Ramos (cell line): ENCODE measurements around the gene KCMF1.

ENCODE experiments used
- in situ Hi-C: fragments of 300-500 bp; cut with MboI; formaldehyde crosslinking; loops from one replicate; pipeline ENCODE4 v1.14.3; 2022; ENCODE audit warnings: low sequenced_read_pairs; ENCODE audit not compliant: unreplicated experiment

The KCMF1 gene

GRCh38 chr2:85018049-85018447, 47.1 kb downstream of the KCMF1 start:
- in situ Hi-C loops: no loop called here

DNA sequence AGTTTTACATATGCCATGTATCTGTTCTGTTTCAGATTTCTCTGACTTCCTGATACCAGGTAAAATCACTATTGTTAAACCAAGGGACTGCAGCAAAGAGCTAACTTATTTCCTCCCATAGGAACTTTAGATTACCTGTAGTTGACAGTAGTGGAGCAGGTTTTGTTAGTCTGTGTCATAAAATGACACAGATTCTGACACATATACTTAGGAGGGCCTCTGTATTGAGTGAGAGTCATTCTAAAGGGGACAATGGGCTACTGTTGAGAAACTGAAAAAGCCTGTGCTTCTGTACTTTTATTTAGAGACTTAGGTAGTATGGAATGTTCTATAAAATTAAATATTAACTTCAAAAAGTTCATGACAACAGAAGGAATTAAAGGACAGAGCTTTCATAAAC, 48.2 kb downstream of the KCMF1 start:
- in situ Hi-C loops: no loop called here

GRCh38 chr2:85022232-85022631, 51.3 kb downstream of the KCMF1 start:
- in situ Hi-C loops: no loop called here

DNA sequence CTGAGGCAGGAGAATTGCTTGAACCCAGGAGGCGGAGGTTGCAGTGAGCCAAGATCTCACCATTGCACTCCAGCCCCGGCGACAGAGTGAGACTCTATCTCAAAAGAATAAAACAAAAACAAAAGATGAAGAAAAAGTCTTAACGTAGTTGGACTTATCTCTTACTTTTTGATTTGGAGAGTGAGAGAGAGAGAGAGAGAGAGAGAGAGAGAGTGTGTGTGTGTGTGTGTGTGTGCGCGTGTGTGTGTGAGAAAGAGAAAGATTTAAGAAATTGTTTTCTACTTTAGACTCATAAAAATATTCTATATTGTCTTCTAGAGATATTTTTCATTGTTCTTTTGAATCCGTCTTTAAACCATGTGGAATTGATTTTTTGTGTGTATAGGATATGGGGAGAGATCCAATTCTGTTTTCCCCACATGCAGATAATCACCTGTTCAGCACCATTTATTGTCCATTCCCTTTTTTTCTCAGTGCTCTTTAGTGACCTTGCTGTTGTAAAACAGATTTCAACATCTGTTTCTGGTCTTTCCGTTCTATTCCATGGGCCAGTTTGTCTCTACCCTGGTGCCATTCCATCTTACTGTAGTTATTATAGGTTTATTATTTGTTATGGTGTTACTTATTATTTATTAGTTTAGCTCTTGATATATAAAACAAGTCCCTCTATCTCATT, 53.5 kb downstream of the KCMF1 start:
- in situ Hi-C loops: no loop called here

GRCh38 chr2:85032621-85033020, 61.7 kb downstream of the KCMF1 start:
- in situ Hi-C loops: no loop called here

- in situ Hi-C loops: no loop called here
Observed at GRCh38 chr2:85033388-85033787, 62.4 kb downstream of the KCMF1 start.

- in situ Hi-C loops: no loop called here
Observed at GRCh38 chr2:85034158-85034557, 63.2 kb downstream of the KCMF1 start.

DNA sequence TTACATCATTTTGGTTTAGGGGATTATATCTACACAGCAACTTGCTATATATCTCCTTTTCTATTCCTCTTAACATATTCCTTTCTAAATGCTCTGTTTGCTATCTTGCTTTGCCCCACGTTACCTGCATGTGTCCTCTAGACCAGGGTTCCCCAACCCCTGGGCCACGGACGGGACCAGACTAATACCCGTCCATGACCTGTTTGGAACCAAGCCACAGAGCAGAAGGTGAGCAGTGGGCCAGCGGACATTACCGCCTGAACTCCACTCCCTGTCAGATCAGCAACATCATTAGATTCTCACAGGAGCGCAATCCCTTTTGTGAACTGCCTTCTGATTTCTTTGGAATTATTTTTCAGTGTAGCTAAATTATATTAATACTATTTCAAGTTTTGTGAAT, 66.7 kb downstream of the KCMF1 start:
- in situ Hi-C loops: no loop called here

GRCh38 chr2:85042330-85042729, 71.4 kb downstream of the KCMF1 start:
- in situ Hi-C loops: no loop called here

GRCh38 chr2:85048534-85048933, 77.6 kb downstream of the KCMF1 start:
- in situ Hi-C loops: no loop called here

DNA sequence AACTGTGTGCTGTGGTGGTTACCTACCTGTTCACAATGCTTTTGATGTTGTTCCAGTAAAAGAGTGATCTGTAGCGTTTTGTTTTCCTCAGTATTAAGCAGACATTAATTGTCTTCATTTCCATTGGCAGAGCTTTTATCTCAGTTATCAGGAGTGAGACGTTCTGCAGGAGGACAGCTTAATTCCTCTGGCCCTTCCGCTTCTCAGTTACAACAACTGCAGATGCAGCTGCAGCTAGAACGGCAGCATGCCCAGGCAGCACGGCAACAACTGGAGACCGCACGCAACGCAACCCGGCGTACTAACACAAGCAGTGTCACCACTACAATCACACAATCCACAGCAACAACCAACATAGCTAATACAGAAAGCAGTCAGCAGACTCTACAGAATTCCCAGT, 78.3 kb downstream of the KCMF1 start:
- in situ Hi-C loops: no loop called here

GRCh38 chr2:85053802-85054201, 82.8 kb downstream of the KCMF1 start:
- in situ Hi-C loops: no loop called here

DNA sequence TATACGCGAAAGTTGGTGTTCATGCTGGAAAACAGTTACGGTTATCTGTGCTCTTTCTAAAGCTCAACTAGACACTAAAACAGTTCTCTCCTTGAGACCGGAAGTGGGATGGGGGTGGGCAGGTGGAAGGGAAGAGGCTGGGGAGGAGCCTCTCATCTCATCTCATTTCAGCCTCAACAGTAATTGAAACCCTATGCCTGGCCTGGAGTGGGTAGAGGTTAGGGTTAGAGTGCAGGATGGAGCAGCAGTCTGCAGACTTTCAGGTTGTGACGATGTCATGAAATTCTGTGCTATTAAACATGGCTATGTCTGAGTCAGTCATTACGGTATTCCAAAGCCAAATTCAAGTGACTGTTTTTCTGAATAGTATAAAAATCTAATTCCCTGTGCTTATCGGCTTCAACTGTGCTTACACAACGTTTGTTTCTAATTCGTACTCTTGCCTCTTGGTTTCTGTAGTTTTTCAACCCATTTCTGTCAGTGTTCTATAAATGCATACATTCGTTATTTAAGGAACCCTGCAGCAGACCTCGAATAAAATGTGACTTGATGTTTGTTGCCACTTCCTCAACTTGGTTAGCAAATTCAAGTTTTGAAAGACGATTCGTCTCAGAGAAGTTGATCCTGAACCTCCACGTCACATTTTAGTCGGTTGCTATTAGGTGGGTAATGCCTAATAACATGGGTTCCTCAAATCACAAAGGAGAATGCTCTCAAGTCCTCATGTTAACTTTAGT, 86.4 kb downstream of the KCMF1 start:
- in situ Hi-C loops: no loop called here

GRCh38 chr2:85061896-85062295, 90.9 kb downstream of the KCMF1 start:
- in situ Hi-C loops: no loop called here

DNA sequence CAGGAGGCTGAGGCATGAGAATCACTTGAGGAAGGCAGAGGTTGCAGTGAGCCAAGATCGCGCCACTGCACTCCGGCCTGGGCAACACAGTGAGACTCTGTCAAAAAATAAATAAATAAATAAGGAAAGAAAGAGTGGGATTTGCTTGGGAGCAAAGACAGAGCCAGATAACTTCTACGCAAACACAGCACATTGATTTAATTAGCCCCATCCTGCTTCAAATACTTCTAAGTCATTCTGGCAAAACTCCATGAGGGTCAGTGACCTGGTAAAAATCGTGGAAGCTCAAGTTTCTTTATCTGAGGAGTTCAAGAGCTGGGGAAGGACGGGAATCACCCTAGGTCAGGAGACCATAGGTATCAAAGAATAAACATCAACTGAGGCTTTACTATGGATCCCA, 91.6 kb downstream of the KCMF1 start:
- in situ Hi-C loops: no loop called here

GRCh38 chr2:85063981-85064599, 93.1 kb downstream of the KCMF1 start:
- in situ Hi-C loops: no loop called here

- in situ Hi-C loops: no loop called here
Observed at GRCh38 chr2:85064927-85065577, 94.1 kb downstream of the KCMF1 start.

GRCh38 chr2:85066006-85066740, 95.2 kb downstream of the KCMF1 start:
- in situ Hi-C loops: no loop called here

DNA sequence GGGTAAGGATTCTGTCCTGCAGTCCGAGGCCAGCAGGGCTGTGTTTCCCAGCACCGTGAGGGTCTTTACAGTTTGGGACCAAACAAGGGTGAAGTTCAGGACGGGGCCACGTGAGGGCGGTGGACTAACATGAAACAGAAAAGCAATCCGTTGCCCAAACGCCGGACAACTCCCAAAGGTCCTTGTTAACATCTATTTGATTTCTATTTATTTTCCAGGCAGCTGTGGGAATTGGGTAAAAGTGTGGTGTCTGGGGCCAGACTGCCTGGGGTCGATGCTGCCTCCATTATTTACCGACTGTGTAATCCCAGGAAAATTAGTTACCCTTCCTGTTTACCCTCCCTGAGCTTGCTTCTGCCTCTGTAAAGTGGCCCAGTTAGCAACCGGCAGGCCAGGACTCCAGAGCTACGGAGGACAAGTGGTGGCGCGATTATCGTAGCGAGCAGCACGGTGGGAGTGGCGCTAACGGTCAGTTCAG, 96.0 kb downstream of the KCMF1 start:
- in situ Hi-C loops: no loop called here

DNA sequence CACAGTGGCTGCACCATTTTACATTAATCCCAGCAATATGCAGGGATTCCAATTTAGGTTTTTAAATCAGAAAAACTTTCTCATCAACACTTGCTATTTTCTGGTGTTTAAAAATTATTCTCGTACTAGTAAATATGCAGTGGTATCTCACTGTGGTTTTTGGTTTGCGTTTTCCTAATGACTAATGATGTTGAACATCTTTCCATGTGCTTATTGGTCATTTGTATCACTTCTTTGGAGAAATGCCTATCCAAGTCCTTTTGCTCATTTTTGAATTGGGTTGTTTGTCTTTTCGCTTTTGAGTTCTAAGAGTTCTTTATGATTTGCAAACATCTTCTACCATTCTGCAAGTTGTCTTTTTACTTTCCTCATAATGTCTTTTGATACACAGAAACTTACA, 100.1 kb downstream of the KCMF1 start:
- in situ Hi-C loops: no loop called here
